HUES48 (cell line): ENCODE data around the gene TDRD10.

ENCODE experiments used
- H3K27ac ChIP-seq: one replicate; pipeline ENCODE4 v1.7.0; 2013; ENCODE audit warnings: low read depth, low read length, inconsistent platforms
- H3K27me3 ChIP-seq: 2 replicates; pipeline ENCODE4 v1.6.1; 2013; ENCODE audit warnings: mild to moderate bottlenecking, low read length; ENCODE audit not compliant: control insufficient read depth, insufficient read depth
- H3K36me3 ChIP-seq: 2 replicates; pipeline ENCODE4 v1.6.1; 2013; ENCODE audit warnings: low read length; ENCODE audit not compliant: control insufficient read depth, insufficient read depth
- H3K4me1 ChIP-seq: 2 replicates; pipeline ENCODE4 v1.6.1; 2013; ENCODE audit warnings: mild to moderate bottlenecking, low read length; ENCODE audit not compliant: control insufficient read depth, insufficient read depth
- H3K4me3 ChIP-seq: 2 replicates; pipeline ENCODE4 v1.5.1; 2013; ENCODE audit warnings: mild to moderate bottlenecking, low read depth, low read length
- H3K9ac ChIP-seq: 2 replicates; pipeline ENCODE4 v1.6.1; 2013; ENCODE audit warnings: mild to moderate bottlenecking, low read depth, low read length, moderate library complexity
- H3K9me3 ChIP-seq: 2 replicates; pipeline ENCODE4 v1.6.1; 2013; ENCODE audit warnings: low read length; ENCODE audit not compliant: control insufficient read depth, insufficient read depth

TDRD10 gene

DNA sequence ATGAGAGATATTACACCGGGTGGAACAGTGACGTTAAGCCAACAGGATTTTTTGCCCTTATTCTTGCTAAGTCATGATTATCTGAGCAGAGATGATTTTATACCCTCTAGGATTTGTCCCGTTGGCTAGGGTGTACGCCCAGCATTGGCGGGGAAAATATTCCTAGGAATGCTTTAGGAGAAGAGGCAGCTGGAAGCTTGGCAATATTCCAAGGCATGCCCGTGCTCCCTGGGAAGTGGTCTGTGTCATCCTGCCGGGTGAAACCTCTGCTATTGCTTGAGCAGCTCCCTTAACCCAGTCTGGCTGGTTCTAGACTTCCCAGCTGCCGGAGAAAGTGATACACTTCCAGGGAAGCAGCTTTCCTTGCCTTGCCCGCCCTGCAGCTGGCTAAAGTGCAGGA lies 81.8 kb downstream of the TDRD10 start:
- no peaks in the 10 kb centered on the region for H3K27me3 ChIP-seq
- H3K4me1 ChIP-seq = no peaks in the 10 kb centered on the region
- no peak overlapping the region for H3K27ac ChIP-seq
- H3K9ac ChIP-seq = no peak overlapping the region
- H3K36me3 ChIP-seq = peaks cover 98% of the 10 kb centered on the region
- no peaks in the 10 kb centered on the region for H3K9me3 ChIP-seq
- H3K4me3 ChIP-seq = no peak overlapping the region

DNA sequence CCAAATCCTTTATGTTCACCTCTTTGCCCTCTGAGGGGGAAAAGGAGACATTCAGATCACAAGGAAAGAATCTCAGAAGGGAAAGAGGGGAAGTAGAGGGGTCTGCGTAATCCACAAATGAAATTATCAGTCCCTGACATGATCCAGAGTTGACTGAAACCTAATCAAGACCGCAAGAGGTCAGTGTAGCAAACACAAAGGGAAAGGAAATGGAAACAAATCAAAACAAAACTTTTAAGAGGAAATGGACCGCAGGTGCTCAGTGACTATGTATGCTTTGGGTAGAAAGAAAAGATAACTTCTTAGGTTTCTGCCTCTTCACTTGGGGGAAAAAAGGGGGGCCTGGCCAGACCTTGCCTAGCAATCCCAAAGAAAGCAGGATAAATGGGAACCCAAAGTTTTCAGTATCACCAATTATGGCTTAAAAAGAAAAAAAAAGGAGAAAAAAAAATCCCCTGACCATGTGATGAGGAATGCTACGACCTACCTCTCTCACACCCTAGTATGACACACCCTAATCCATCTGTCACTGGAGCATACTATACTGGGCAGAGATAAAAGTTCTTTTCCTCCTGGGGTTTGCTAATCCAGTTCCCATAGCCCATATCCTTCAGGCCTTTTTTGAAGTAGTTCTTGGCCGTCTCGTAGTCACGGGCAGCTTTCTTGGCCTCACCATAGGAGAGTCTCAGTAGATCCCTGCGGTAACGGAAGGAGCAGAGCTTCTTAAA lies 82.4 kb downstream of the TDRD10 start:
- Histone ChIP-seq H3K9me3 (no peaks in the 10 kb centered on the region), H3K36me3 (peaks cover 98% of the 10 kb centered on the region), H3K9ac (no peak overlapping the region), H3K4me3 (no peak overlapping the region), H3K27ac (no peak overlapping the region), H3K27me3 (no peaks in the 10 kb centered on the region), H3K4me1 (no peaks in the 10 kb centered on the region)

DNA sequence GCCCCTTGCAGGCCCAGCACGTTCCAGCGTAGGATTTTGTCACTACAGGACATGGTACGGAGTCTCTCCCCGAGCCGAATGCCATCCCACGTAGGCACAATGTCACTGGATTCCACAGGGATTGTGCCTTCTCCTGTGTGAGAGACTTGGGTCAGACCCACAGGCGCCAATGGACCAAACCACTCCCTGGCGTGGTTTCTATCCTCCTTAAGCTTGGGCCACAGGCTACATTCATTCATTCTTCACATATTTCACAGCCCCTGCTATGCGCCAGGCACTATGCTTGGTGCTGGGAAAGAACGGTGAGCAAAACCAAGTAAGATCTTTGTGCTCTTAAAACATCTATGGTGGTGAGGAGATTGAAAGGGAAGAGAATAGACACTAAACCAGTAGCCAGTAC lies 84.2 kb downstream of the TDRD10 start:
- H3K27ac ChIP-seq = no peak overlapping the region

DNA sequence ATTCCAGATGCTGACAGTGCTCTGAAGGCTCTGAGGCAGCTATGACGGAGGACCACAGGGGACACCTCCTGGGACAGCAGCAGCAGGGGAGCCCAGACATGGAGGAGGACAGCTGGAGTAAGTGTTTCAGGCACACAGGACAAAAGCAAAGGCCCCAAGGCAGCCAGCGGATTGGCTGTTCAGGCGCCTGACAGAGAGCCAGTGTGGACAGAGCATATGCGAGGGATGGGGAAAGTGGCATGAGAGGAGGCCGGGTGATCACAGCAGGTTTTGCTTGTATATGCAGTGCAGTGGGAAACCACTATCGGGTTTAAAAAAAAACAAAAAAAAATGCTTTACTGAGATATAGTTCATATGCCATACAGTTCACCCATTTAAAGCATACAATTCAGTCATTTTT lies 84.6 kb downstream of the TDRD10 start:
- Histone ChIP-seq H3K27ac (no peak overlapping the region), H3K9ac (no peak overlapping the region), H3K4me3 (no peak overlapping the region), H3K9me3 (no peaks in the 10 kb centered on the region), H3K4me1 (no peaks in the 10 kb centered on the region), H3K27me3 (no peaks in the 10 kb centered on the region), H3K36me3 (peaks cover 100% of the 10 kb centered on the region)

More for the DNA sequence above, 84.2 kb downstream of the TDRD10 start:
- no peak overlapping the region for H3K9ac ChIP-seq
- H3K27me3 ChIP-seq = no peaks in the 10 kb centered on the region
- H3K4me1 ChIP-seq = no peaks in the 10 kb centered on the region
- peaks cover 98% of the 10 kb centered on the region for H3K36me3 ChIP-seq
- H3K4me3 ChIP-seq = no peak overlapping the region
- no peaks in the 10 kb centered on the region for H3K9me3 ChIP-seq

DNA sequence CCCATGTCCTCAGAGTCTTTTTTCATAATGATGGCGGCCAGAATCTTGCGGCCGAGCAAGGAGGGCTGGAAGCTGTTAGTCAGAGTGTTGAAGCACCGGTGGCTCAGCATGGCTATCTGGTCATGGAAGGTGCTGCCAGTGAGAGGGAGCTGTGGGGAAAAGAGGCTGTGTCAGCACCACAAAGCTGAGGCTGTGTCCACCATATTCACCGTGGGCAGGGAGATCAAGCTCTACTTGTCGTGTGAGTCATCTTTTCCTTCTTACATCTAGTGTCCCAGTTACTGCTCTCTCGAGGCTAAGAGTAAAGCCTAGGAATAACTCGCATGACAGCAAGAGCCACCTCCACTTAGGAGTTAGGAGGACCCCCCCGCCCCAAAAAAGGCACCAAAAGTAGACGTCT lies 87.8 kb downstream of the TDRD10 start:
- Histone ChIP-seq H3K36me3 (peaks cover 98% of the 10 kb centered on the region), H3K9ac (no peak overlapping the region), H3K27ac (no peak overlapping the region)

DNA sequence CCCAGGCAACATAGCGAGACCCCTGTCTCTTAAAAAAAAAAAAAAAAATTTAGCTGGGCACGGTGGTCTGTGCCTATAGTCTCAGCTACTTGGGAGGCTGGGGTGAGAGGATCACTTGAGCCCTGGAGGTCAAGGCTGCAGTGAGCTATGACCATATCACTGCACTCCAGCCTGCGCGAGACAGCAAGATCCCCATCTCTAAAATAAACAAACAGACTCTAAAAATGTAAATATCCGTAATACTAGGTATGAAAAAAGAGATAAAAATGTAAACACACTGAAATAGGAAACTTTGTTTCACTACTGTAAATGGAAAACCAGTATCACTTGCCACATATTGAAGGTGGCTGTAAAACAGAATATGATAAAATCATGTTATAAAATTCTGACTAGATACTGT lies 88.7 kb downstream of the TDRD10 start:
- H3K27me3 ChIP-seq = no peaks in the 10 kb centered on the region
- H3K9ac ChIP-seq = no peak overlapping the region
- H3K4me3 ChIP-seq = no peak overlapping the region
- H3K9me3 ChIP-seq = no peaks in the 10 kb centered on the region
- H3K27ac ChIP-seq = no peak overlapping the region
- H3K36me3 ChIP-seq = peaks cover 98% of the 10 kb centered on the region
- no peaks in the 10 kb centered on the region for H3K4me1 ChIP-seq

More for the DNA sequence above, 87.8 kb downstream of the TDRD10 start:
- Histone ChIP-seq H3K9me3 (no peaks in the 10 kb centered on the region), H3K4me3 (no peak overlapping the region), H3K4me1 (no peaks in the 10 kb centered on the region), H3K27me3 (no peaks in the 10 kb centered on the region)

DNA sequence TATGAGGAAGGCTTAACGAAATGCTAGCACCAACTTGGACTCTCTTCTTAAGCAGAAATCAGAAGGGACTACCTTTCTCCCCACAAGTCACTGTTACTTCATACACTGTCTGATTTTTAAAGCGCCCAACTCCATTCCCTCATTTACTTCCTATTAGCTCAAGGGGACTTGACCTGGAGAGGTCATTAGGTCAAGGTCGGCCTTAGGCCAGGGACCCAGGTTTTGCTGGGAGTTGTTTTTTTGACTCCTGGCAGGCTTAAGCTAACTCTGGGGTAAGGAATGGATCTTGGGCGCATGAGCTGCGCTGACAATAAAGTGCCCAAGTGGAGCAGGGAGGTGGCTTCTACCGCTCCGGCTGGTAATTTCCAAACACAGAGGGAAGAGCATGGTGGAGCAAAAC lies 89.2 kb downstream of the TDRD10 start:
- H3K27me3 ChIP-seq = no peaks in the 10 kb centered on the region
- H3K9ac ChIP-seq = no peak overlapping the region
- no peaks in the 10 kb centered on the region for H3K9me3 ChIP-seq
- no peak overlapping the region for H3K4me3 ChIP-seq
- H3K4me1 ChIP-seq = no peaks in the 10 kb centered on the region
- no peak overlapping the region for H3K27ac ChIP-seq
- H3K36me3 ChIP-seq = peaks cover 98% of the 10 kb centered on the region

DNA sequence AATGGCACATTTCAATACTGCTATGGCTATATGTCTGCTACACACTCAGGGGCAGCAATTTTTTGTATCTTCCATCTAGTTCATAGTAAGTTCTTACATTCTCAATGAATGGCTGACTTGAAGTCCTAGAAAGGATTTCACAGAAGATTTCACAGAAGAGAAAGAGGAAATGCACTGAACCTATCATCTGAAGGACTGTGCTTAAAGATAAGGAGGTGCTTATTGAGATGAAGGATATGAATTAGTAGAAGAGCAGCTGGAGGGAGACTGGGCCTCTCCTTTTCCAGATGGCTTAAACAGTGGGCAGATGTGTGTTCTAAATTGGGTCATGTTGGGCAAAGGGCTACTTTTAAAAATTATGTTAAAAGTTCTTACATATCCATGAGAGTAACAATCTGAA lies 91.4 kb downstream of the TDRD10 start:
- no peak overlapping the region for H3K4me3 ChIP-seq
- no peaks in the 10 kb centered on the region for H3K4me1 ChIP-seq
- no peaks in the 10 kb centered on the region for H3K9me3 ChIP-seq
- no peak overlapping the region for H3K27ac ChIP-seq
- H3K27me3 ChIP-seq = no peaks in the 10 kb centered on the region
- H3K36me3 ChIP-seq = peaks cover 98% of the 10 kb centered on the region
- no peak overlapping the region for H3K9ac ChIP-seq

DNA sequence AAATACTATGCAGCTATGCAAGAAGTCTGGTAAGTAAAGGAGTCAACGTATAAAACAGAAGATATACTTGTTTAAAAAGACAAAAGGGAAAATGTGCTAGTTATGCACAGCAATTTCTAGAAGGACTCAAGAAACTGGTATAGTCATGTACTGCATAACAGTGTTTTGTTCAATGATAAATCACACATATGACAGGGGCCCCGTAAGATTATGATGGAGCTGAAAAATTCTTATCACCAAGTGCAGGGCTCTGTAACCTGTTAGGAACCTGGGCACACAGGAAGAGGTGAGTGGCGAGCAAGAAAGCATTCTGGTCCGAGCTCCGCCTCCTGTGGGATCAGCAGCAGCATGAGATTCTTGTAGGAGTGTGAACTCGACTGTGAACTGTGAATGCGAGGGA lies 92.8 kb downstream of the TDRD10 start:
- Histone ChIP-seq H3K4me3 (no peak overlapping the region), H3K9ac (no peak overlapping the region), H3K4me1 (no peaks in the 10 kb centered on the region), H3K27me3 (no peaks in the 10 kb centered on the region), H3K27ac (no peak overlapping the region), H3K9me3 (no peaks in the 10 kb centered on the region), H3K36me3 (peaks cover 98% of the 10 kb centered on the region)

DNA sequence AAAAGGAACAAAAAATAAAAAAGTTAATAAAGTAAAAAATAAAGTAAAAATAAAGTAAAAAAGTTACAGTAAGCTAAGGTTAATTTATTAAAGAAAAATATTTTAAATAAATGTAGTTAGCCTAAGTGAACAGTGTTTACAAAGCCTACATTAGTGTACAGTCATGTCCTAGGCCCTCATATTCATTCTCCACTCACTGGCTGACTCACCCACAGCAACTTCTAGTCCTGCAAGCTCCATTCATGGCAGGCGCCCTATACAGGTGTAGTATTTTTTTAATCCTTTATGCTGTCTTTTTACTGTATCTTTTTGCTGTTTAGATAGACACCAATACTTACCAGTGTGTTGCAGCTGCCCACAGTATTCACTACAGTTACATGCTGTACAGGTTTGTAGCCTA lies 93.6 kb downstream of the TDRD10 start:
- H3K27ac ChIP-seq = no peak overlapping the region
- no peaks in the 10 kb centered on the region for H3K27me3 ChIP-seq
- no peaks in the 10 kb centered on the region for H3K9me3 ChIP-seq
- no peaks in the 10 kb centered on the region for H3K4me1 ChIP-seq
- peaks cover 94% of the 10 kb centered on the region for H3K36me3 ChIP-seq
- H3K9ac ChIP-seq = no peak overlapping the region
- no peak overlapping the region for H3K4me3 ChIP-seq
